A549 (cell line): ENCODE measurements around the gene PRIMA1. TPM values are rescaled to one million over a fixed set of nuclear protein-coding genes. Genes with fewer than 3 reads are reported as not detected.

ENCODE experiments used
- ATAC-seq, 2 experiments: fragments of 200-7000 bp in 1 of 2; fragments of >200 bp in 1 of 2; cut with Nextera tagmentation in 1 of 2; cut with Tn5 transposase in 1 of 2; 3 replicates each; pipeline versions ENCODE4 v1.8.0 to v1.9.1; 2018 to 2020; ENCODE audit warnings: mild to moderate bottlenecking in 1 of 2, moderate library complexity in 1 of 2
- CTCF ChIA-PET: fragments of 300-600 bp; sonication (Branson Sonifier 250); formaldehyde crosslinking; extraction: SDS; loops from one replicate; lab custom pipeline; 2021; ENCODE audit warnings: antibody characterized with exemption, inconsistent platforms; lab: Yijun Ruan, JAX
- POLR2A ChIA-PET: fragments of 350-600 bp; formaldehyde crosslinking; extraction: SDS; loops from one replicate; lab custom pipeline; 2021; ENCODE audit warnings: antibody characterized with exemption, inconsistent platforms; lab: Yijun Ruan, JAX
- DNase-seq, 2 experiments: peaks; one replicate each; pipeline versions ENCODE4 v3.0.0 to v3.0.0-alpha.2; 2011 to 2016; ENCODE audit warnings: low read depth in 1 of 2, low spot score in 1 of 2
- FAIRE-seq: peaks from 2 replicates; lab custom pipeline; 2011; peaks lifted over from hg19 to GRCh38; lab: Jason Lieb, UNC
- H3K27ac ChIP-seq, 2 experiments: fragments of >200 bp; sonication (Bioruptor Twin); formaldehyde crosslinking; 3 replicates each; pipeline ENCODE4 v1.5.1; 2016 to 2017
- H3K4me1 ChIP-seq: fragments of >200 bp; sonication (Bioruptor Twin); formaldehyde crosslinking; 3 replicates; pipeline ENCODE4 v1.6.1; 2016
- H3K4me2 ChIP-seq: fragments of >200 bp; sonication (Bioruptor Twin); formaldehyde crosslinking; 3 replicates; pipeline ENCODE4 v1.6.1; 2016
- H3K4me3 ChIP-seq: fragments of >200 bp; sonication (Bioruptor Twin); formaldehyde crosslinking; 3 replicates; pipeline ENCODE4 v1.5.1; 2016
- H3K9me3 ChIP-seq: fragments of >200 bp; sonication (Bioruptor Twin); formaldehyde crosslinking; 3 replicates; pipeline ENCODE4 v1.6.1; 2016
- BHLHE40 ChIP-seq: IDR thresholded peaks from 2 replicates; pipeline ENCODE4 v1.6.1; 2012; ENCODE audit warnings: low read depth, low read length, inconsistent platforms
- CHD2 ChIP-seq: fragments of 150-350 bp; IDR thresholded peaks from 2 replicates; pipeline ENCODE4 v1.6.1; 2014; ENCODE audit warnings: low read length; ENCODE audit not compliant: partially characterized antibody
- E2F6 ChIP-seq: IDR thresholded peaks from 2 replicates; pipeline ENCODE4 v1.6.1; 2012; ENCODE audit warnings: low read depth, borderline replicate concordance
- EHMT2 ChIP-seq: fragments of 200-600 bp; sonication (generic); IDR thresholded peaks from 2 replicates; pipeline ENCODE4 v1.6.1; 2016; ENCODE audit warnings: antibody characterized with exemption, low read depth, mild to moderate bottlenecking, moderate library complexity
- ESRRA ChIP-seq: fragments of 150-350 bp; IDR thresholded peaks from 2 replicates; pipeline ENCODE4 v1.6.1; 2014; ENCODE audit warnings: mild to moderate bottlenecking, low read length, borderline replicate concordance
- GATA3 ChIP-seq: IDR thresholded peaks from 2 replicates; pipeline ENCODE4 v1.6.1; 2012; ENCODE audit warnings: borderline replicate concordance
- HES2 ChIP-seq: fragments of >200 bp; sonication (Bioruptor Twin); formaldehyde crosslinking; IDR thresholded peaks from 2 replicates; pipeline ENCODE4 v1.6.1; 2016
- HOXA7 ChIP-seq: fragments of 250-450 bp; sonication (Bioruptor Pico); IDR thresholded peaks from 2 replicates; pipeline ENCODE4 v1.5.0; 2020; ENCODE audit warnings: mild to moderate bottlenecking, moderate library complexity
- HOXB13 ChIP-seq: fragments of 250-450 bp; sonication (Bioruptor Pico); IDR thresholded peaks from 2 replicates; pipeline ENCODE4 v1.5.0; 2020; ENCODE audit warnings: low read depth, mild to moderate bottlenecking, moderate library complexity
- HOXB5 ChIP-seq: fragments of 250-450 bp; sonication (Bioruptor Pico); IDR thresholded peaks from 2 replicates; pipeline ENCODE4 v1.5.0; 2020; ENCODE audit warnings: mild to moderate bottlenecking, moderate library complexity
- KDM1A ChIP-seq: fragments of 200-600 bp; sonication (generic); IDR thresholded peaks from 2 replicates; pipeline ENCODE4 v1.6.1; 2016; ENCODE audit warnings: low read depth, mild to moderate bottlenecking
- MAZ ChIP-seq: fragments of 150-350 bp; IDR thresholded peaks from 2 replicates; pipeline ENCODE4 v1.6.1; 2014; ENCODE audit warnings: antibody characterized with exemption, low read depth, low read length, borderline replicate concordance
- NFE2L2 ChIP-seq: fragments of 150-350 bp; conservative IDR thresholded peaks from 2 replicates; pipeline ENCODE4 v1.6.1; 2014; ENCODE audit warnings: low read length
- NPAS2 ChIP-seq: fragments of 250-450 bp; sonication (Bioruptor Pico); IDR thresholded peaks from 2 replicates; pipeline ENCODE4 v1.8.0; 2022; ENCODE audit warnings: mild to moderate bottlenecking, moderate library complexity, borderline replicate concordance
- NR3C1 ChIP-seq: fragments of >200 bp; sonication (Bioruptor Twin); formaldehyde crosslinking; IDR thresholded peaks from 3 replicates; pipeline ENCODE4 v1.6.1; 2017
- PHF8 ChIP-seq: fragments of 200-600 bp; sonication (generic); IDR thresholded peaks from 2 replicates; pipeline ENCODE4 v1.6.1; 2016; ENCODE audit warnings: low read depth, mild to moderate bottlenecking, antibody characterized with exemption, moderate library complexity, borderline replicate concordance
- POLR2A ChIP-seq: IDR thresholded peaks from 2 replicates; pipeline ENCODE4 v1.6.1; 2012; ENCODE audit warnings: mild to moderate bottlenecking, low read length
- RNF2 ChIP-seq: fragments of 200-600 bp; sonication (generic); IDR thresholded peaks from 2 replicates; pipeline ENCODE4 v1.6.1; 2016; ENCODE audit warnings: low read depth, mild to moderate bottlenecking, antibody characterized with exemption, moderate library complexity, borderline replicate concordance
- TFCP2L1 ChIP-seq: fragments of 250-450 bp; sonication (Bioruptor Pico); IDR thresholded peaks from 2 replicates; pipeline ENCODE4 v1.5.0; 2021; ENCODE audit warnings: mild to moderate bottlenecking
- TP53 ChIP-seq: fragments of 250-450 bp; sonication (Bioruptor Pico); IDR thresholded peaks from 2 replicates; pipeline ENCODE4 v1.5.0; 2021; ENCODE audit warnings: mild to moderate bottlenecking, moderate library complexity
- USF2 ChIP-seq: fragments of 450-650 bp; IDR thresholded peaks from 2 replicates; pipeline ENCODE4 v1.6.1; 2014; ENCODE audit warnings: antibody characterized with exemption
- WGBS: methylation state at CpG from one replicate; pipeline ENCODE4 v1.1.6; 2017; ENCODE audit errors: missing lambda C conversion rate; 5-methylcytosine and 5-hydroxymethylcytosine counted together
- polyA plus RNA-seq, 4 experiments: library from polyadenylated mRNA; depleted of rRNA in 3 of 4; stranded (reverse); fragments of >200 nt; fragmentation: RNase III in 1 of 4; extraction: RNeasy Plus Mini Kit Qiagen cat#74134 plus additional on column Dnase treatment in 1 of 4; gene quantifications; 2 replicates in 3 of 4; 3 replicates in 1 of 4; pipeline ENCODE4 v1.2.3, GENCODE V29; 2011 to 2017

PRIMA1 gene
- polyA plus RNA-seq, 2 of the 4 experiments (the other 2 are of a cell fraction), result 0.14 to 0.17 TPM

- ATAC-seq, result peak in 1 of 2 experiments; percentile 46; a peak in 1 of 6 replicates
- WGBS, result 5% methylated on average over 3 of the region's 3 CpGs
- DNase-seq, result no peak
Measured at GRCh38 chr14:93775744-93776143, 12.5 kb downstream of the PRIMA1 start.

GRCh38 chr14:93775158-93775557, 13.1 kb downstream of the PRIMA1 start:
- no peak for TF ChIP-seq GATA3
- no peak for TF ChIP-seq NR3C1
- no peak for TF ChIP-seq PHF8
- TF ChIP-seq ESRRA, result no peak
- no peak for TF ChIP-seq E2F6
- TF ChIP-seq HOXB5 (CRISPR knock-in tag), result no peak
- TF ChIP-seq HOXB13 (CRISPR knock-in tag), result no peak
- no peak for TF ChIP-seq KDM1A
- POLR2A ChIA-PET, result no interaction called here
- Histone ChIP-seq H3K27ac (no peak overlapping the region), H3K4me1 (no peaks in the 10 kb centered on the region), H3K9me3 (peaks cover 3% of the 10 kb centered on the region; the same call in 2 of the 3 replicates), H3K4me3 (no peak overlapping the region), H3K4me2 (no peak overlapping the region)
- FAIRE-seq (no peak), ATAC-seq (no peak), DNase-seq (no peak)
- CTCF ChIA-PET, result interaction anchor here (1.5 kb wide), 1 partner anchor 120 kb away, joined by 4 read pairs; no protein-coding TSS in a partner anchor
- WGBS, result 12% methylated on average over 2 of the region's 2 CpGs

More at GRCh38 chr14:93775744-93776143, 12.5 kb downstream of the PRIMA1 start:
- TF ChIP-seq HES2 (no peak), USF2 (peak; percentile 76), KDM1A (no peak)
- Histone ChIP-seq H3K4me2 (no peak overlapping the region), H3K4me1 (no peaks in the 10 kb centered on the region), H3K9me3 (peaks cover 3% of the 10 kb centered on the region; the same call in 2 of the 3 replicates), H3K4me3 (no peak overlapping the region), H3K27ac (no peak overlapping the region)
- POLR2A ChIA-PET, result no interaction called here
- CTCF ChIA-PET, result interaction anchor here (0.8 to 1.5 kb wide), 4 partner anchors 11 to 163 kb away, joined by 3 to 4 read pairs (median 3); no protein-coding TSS in a partner anchor
- FAIRE-seq, result no peak

GRCh38 chr14:93772263-93772662, 16.0 kb downstream of the PRIMA1 start:
- DNase-seq, result no peak
- no peak for ATAC-seq
- TF ChIP-seq CHD2 (no peak), NPAS2 (CRISPR knock-in tag) (no peak), NFE2L2 (no peak), USF2 (no peak), KDM1A (no peak)
- no peak overlapping the region for H3K4me2 ChIP-seq
- FAIRE-seq, result no peak
- 43% methylated on average over 5 of the region's 5 CpGs for WGBS
- no peak overlapping the region for H3K27ac ChIP-seq
- CTCF ChIA-PET, result interaction anchor here (1.5 to 1.6 kb wide), 2 partner anchors 17 to 48 kb away, joined by 3 to 4 read pairs; no protein-coding TSS in a partner anchor
- peaks cover 3% of the 10 kb centered on the region; the same call in 2 of the 3 replicates for H3K9me3 ChIP-seq
- no peak overlapping the region for H3K4me3 ChIP-seq
- no peaks in the 10 kb centered on the region for H3K4me1 ChIP-seq
- POLR2A ChIA-PET, result no interaction called here

GRCh38 chr14:93765970-93766369, 22.3 kb downstream of the PRIMA1 start:
- CTCF ChIA-PET, result no interaction called here
- TF ChIP-seq CHD2 (no peak), HOXA7 (no peak), TP53 (CRISPR knock-in tag) (no peak), MAZ (no peak), NR3C1 (no peak), RNF2 (no peak), EHMT2 (no peak), TFCP2L1 (CRISPR knock-in tag) (no peak), BHLHE40 (no peak), KDM1A (no peak), POLR2A (no peak), GATA3 (no peak)
- 11% methylated on average over 3 of the region's 3 CpGs for WGBS
- Histone ChIP-seq H3K4me2 (no peak overlapping the region), H3K4me1 (peaks cover 11% of the 10 kb centered on the region; the same call in 1 of the 3 replicates), H3K9me3 (no peaks in the 10 kb centered on the region), H3K4me3 (no peak overlapping the region), H3K27ac (no peak overlapping the region)
- no peak for ATAC-seq
- POLR2A ChIA-PET, result no interaction called here
- FAIRE-seq, result no peak
- DNase-seq, result no peak
